Measurements from ENCODE around the gene FNBP1. TPM values are rescaled to one million over a fixed set of nuclear protein-coding genes. Genes with fewer than 3 reads are reported as not detected.

FNBP1 gene
- total and polyA plus RNA-seq, 2 of the 8 experiments (the other 6 are each of a cell fraction or from before 2014, with no cell fraction given), result 7.2 to 40.9 TPM

DNA sequence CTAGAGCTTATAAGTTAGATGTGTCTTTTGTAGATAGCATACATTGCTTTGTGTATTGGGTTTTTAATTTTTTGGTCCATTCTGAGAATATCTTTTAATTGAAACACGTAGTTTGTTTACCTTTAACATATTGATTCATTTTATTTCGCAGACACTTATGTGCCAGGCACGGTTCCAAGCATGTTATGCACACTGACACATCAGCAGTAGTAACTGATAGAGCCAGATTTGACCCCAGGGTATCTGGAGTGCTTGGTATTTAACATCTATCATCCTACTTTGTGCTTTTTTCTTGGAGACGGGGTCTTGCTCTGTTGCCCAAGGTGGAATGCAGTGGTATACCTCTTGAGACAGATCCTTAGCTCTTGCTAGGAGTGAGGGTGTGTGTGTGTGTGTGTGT is 135.8 kb downstream of the FNBP1 start:
- Histone ChIP-seq H3K14ac (ENCODE audit: insufficient read length) (no peak overlapping the region), H2BK120ac (replicated peaks; ENCODE audit: low read depth, low read length) (no peak overlapping the region), H3K9me3 (ENCODE audit: insufficient read depth in 2 of 2, low read depth in 1 of 2, low read length in 1 of 2) (no peaks in the 10 kb centered on the region), H3K23me2 (ENCODE audit: low read depth, low read length) (no peaks in the 10 kb centered on the region), H3K56ac (replicated peaks; ENCODE audit: insufficient read length, low read depth, low read length) (no peak overlapping the region), H3K79me1 (ENCODE audit: low read depth, low read length) (no peaks in the 10 kb centered on the region), H4K8ac (ENCODE audit: extremely low read depth, insufficient read depth, low read length) (no peak overlapping the region), H2AFZ (ENCODE audit: low read length) (no peak overlapping the region), H3K4me3 (ENCODE audit: extremely low read depth in 1 of 4, insufficient read depth in 2 of 4, low read depth in 3 of 4, low read length in 4 of 4) (no peak overlapping the region), H3K79me2 (ENCODE audit: control insufficient read depth in 1 of 2, insufficient read depth in 2 of 2, low read length in 2 of 2) (no peaks in the 10 kb centered on the region), H3K4ac (replicated peaks; ENCODE audit: insufficient read length, low read depth, low read length) (no peak overlapping the region), H4K20me1 (replicated peaks in 1 of 2; ENCODE audit: control insufficient read depth in 1 of 2, insufficient read depth in 2 of 2, low read length in 2 of 2) (peaks cover 0 to 2% of the 10 kb centered on the region in 2 experiments), H3K4me1 (replicated peaks in 1 of 4; ENCODE audit: control insufficient read depth in 3 of 4, insufficient read depth in 4 of 4, low read length in 3 of 4) (peaks cover 2 to 8% (median 6%) of the 10 kb centered on the region in 4 experiments; a peak in 4 of 7 replicates), H3K9ac (replicated peaks in 1 of 4; ENCODE audit: extremely low read depth in 1 of 4, low read depth in 3 of 4, low read length in 3 of 4) (no peak overlapping the region), H3K27ac (ENCODE audit: low read depth, low read length) (no peak overlapping the region), H2BK12ac (ENCODE audit: low read depth, low read length) (no peak overlapping the region), H3K36me3 (ENCODE audit: control insufficient read depth in 2 of 4, insufficient read depth in 4 of 4, low read length in 3 of 4) (peaks cover 0 to 4% (median 0%) of the 10 kb centered on the region in 4 experiments; a peak in 1 of 8 replicates), H2BK5ac (ENCODE audit: low read depth, low read length) (no peak overlapping the region), H4K5ac (ENCODE audit: insufficient read length, low read depth, low read length) (no peak overlapping the region), H3K23ac (ENCODE audit: insufficient read length) (no peak overlapping the region), H4K91ac (replicated peaks; ENCODE audit: insufficient read length, low read length) (no peak overlapping the region), H2AK5ac (ENCODE audit: low read depth, low read length) (no peak overlapping the region), H3K18ac (ENCODE audit: extremely low read depth, low read length) (no peak overlapping the region), H3K4me2 (ENCODE audit: insufficient read depth in 1 of 2, low read depth in 2 of 2, low read length in 2 of 2) (no peak overlapping the region), H2BK15ac (ENCODE audit: low read length) (no peak overlapping the region), H3K27me3 (replicated peaks in 1 of 4; ENCODE audit: control insufficient read depth in 3 of 4, extremely low read depth in 1 of 4, insufficient read depth in 3 of 4, low read length in 3 of 4) (no peaks in the 10 kb centered on the region), H2BK20ac (ENCODE audit: low read length) (no peak overlapping the region)
- ChIA-PET CTCF (ENCODE audit: partially characterized antibody) (interaction anchor here (0.7 kb wide), 2 partner anchors 194 to 1154 kb away, joined by 3 read pairs; no protein-coding TSS in a partner anchor), POLR2A (ENCODE audit: partially characterized antibody) (no interaction called here)
- WGBS, 2 experiments (ENCODE audit: extremely low coverage in 1 of 2, insufficient coverage in 1 of 2, insufficient read length in 1 of 2, insufficient replicate concordance in 2 of 2, low coverage in 1 of 2, low lambda C conversion rate in 2 of 2, missing lambda C conversion rate in 1 of 2), result 95% methylated on average over 4 of the region's 4 CpGs; no CpG with 5 or more reads in 1 of the 2 experiments
- DNase-seq (ENCODE audit: low read depth in 1 of 2, low spot score in 2 of 2) (no peak), FAIRE-seq (no peak)
